Keratinocyte (primary cell): ENCODE results near the gene GREB1. TPM values are rescaled to one million over a fixed set of nuclear protein-coding genes. Genes with fewer than 3 reads are reported as not detected.

ENCODE experiments used
- DNase-seq: peaks from one replicate; pipeline ENCODE4 v3.0.0-alpha.2; 2011; ENCODE audit warnings: low read depth, missing footprints, low spot score
- FAIRE-seq: peaks from 2 replicates; lab custom pipeline; 2011; peaks lifted over from hg19 to GRCh38; lab: Jason Lieb, UNC
- H2AFZ ChIP-seq: 2 replicates; pipeline ENCODE4 v1.6.0; 2012; ENCODE audit warnings: low read length, control low read depth, inconsistent platforms; ENCODE audit not compliant: control insufficient read depth
- H3K27ac ChIP-seq: 2 replicates; pipeline ENCODE4 v1.5.1; 2011; ENCODE audit warnings: low read length; ENCODE audit not compliant: control insufficient read depth, insufficient read depth
- H3K27me3 ChIP-seq: 3 replicates; pipeline ENCODE4 v1.6.0; 2011; ENCODE audit warnings: low read length; ENCODE audit not compliant: control insufficient read depth, insufficient read depth; ENCODE audit errors: extremely low read depth
- H3K36me3 ChIP-seq, 2 experiments: 2 replicates in 1 of 2; 3 replicates in 1 of 2; pipeline ENCODE4 v1.5.1; 2011; ENCODE audit warnings: low read length in 2 of 2, mild to moderate bottlenecking in 1 of 2; ENCODE audit not compliant: control insufficient read depth in 2 of 2, insufficient read depth in 2 of 2; ENCODE audit errors: extremely low read depth in 1 of 2
- H3K4me1 ChIP-seq: 3 replicates; pipeline ENCODE4 v1.5.1; 2011; ENCODE audit warnings: low read length; ENCODE audit not compliant: control insufficient read depth, insufficient read depth; ENCODE audit errors: extremely low read depth
- H3K4me2 ChIP-seq: 3 replicates; pipeline ENCODE4 v1.6.0; 2011; ENCODE audit warnings: low read depth, low read length; ENCODE audit not compliant: control insufficient read depth, insufficient read depth; ENCODE audit errors: extremely low read depth
- H3K4me3 ChIP-seq, 3 experiments: fragments of 200-600 bp in 1 of 3; sonication (generic) in 1 of 3; 2 replicates in 2 of 3; 3 replicates in 1 of 3; pipeline ENCODE4 v1.5.1; 2011 to 2016; ENCODE audit warnings: low read length in 3 of 3, mild to moderate bottlenecking in 3 of 3, control low read depth in 2 of 3, inconsistent platforms in 1 of 3, low read depth in 1 of 3, mixed read lengths in 1 of 3, mixed run types in 1 of 3, moderate library complexity in 1 of 3; ENCODE audit not compliant: control insufficient read depth in 2 of 3, insufficient read depth in 2 of 3; ENCODE audit errors: extremely low read depth in 1 of 3
- H3K79me2 ChIP-seq: 2 replicates; pipeline ENCODE4 v1.6.0; 2012; ENCODE audit warnings: low read length; ENCODE audit not compliant: control insufficient read depth, insufficient read depth
- H3K9ac ChIP-seq: 3 replicates; pipeline ENCODE4 v1.6.0; 2011; ENCODE audit warnings: low read length; ENCODE audit not compliant: control insufficient read depth, insufficient read depth; ENCODE audit errors: extremely low read depth
- H3K9me1 ChIP-seq: 3 replicates; pipeline ENCODE4 v1.6.0; 2011; ENCODE audit warnings: low read length; ENCODE audit not compliant: control insufficient read depth, insufficient read depth; ENCODE audit errors: extremely low read depth
- H3K9me3 ChIP-seq: 2 replicates; pipeline ENCODE4 v1.5.1; 2012; ENCODE audit warnings: low read depth, low read length; ENCODE audit not compliant: control insufficient read depth
- H4K20me1 ChIP-seq: 3 replicates; pipeline ENCODE4 v1.6.0; 2011; ENCODE audit warnings: low read length; ENCODE audit not compliant: control insufficient read depth, insufficient read depth; ENCODE audit errors: extremely low read depth
- CTCF ChIP-seq, 3 experiments: IDR thresholded peaks in 1 of 3; conservative IDR thresholded peaks in 1 of 3; optimal IDR thresholded peaks in 1 of 3; 2 replicates in 2 of 3; 3 replicates in 1 of 3; pipeline versions ENCODE3 to v1.5.1; 2011; ENCODE audit warnings: low read length in 3 of 3, mild to moderate bottlenecking in 3 of 3, moderate library complexity in 2 of 3, control low read depth in 1 of 3, inconsistent platforms in 1 of 3; ENCODE audit not compliant: insufficient read depth in 2 of 3; ENCODE audit errors: extremely low read depth in 1 of 3
- EZH2 ChIP-seq: IDR thresholded peaks from one replicate; pipeline ENCODE4 v1.6.1; 2012; ENCODE audit warnings: inconsistent platforms, mild to moderate bottlenecking, low read length, moderate library complexity
- dilution Hi-C: fragments of 300-500 bp; cut with MboI; formaldehyde crosslinking; loops from one replicate; pipeline ENCODE4 v1.7.0; 2020; ENCODE audit warnings: low sequenced_read_pairs; ENCODE audit not compliant: extremely low pct_ligation_motif_present
- polyA plus RNA-seq, 5 experiments: library from polyadenylated mRNA; depleted of rRNA in 3 of 5; stranded (reverse) in 3 of 5; stranded (forward) in 1 of 5; unstranded in 1 of 5; fragments of >200 nt; gene quantifications; 1 replicate in 1 of 5; 2 replicates in 3 of 5; 3 replicates in 1 of 5; pipeline versions ENCODE4 v1.2.1 to v1.2.3, GENCODE V29; 2011 to 2012; ENCODE audit warnings: missing spikeins in 2 of 5, low read depth in 1 of 5, low replicate concordance in 1 of 5

GREB1 gene
- polyA plus RNA-seq, 1 donor (not counting 4 experiments of a cell fraction or from before 2014, with no cell fraction given), result 0.13 TPM

GRCh38 chr2:11505652-11506610 is 27.9 kb upstream of the GREB1 start:
- DNase-seq (peak; percentile 7), FAIRE-seq (peak; percentile 32)
- no peaks in the 10 kb centered on the region for H3K9me3 ChIP-seq
- H3K27ac ChIP-seq, result no peak overlapping the region
- TF ChIP-seq EZH2, result no peak
- no peak for TF ChIP-seq CTCF (optimal IDR thresholded peaks at IDR 0.05 in 1 of 3, IDR thresholded peaks at IDR 0.05 in 1 of 3, conservative IDR thresholded peaks at IDR 0.05 in 1 of 3; ENCODE audit: extremely low read depth in 1 of 3, insufficient read depth in 2 of 3, low read length in 3 of 3)
- no peak overlapping the region for H3K9ac ChIP-seq
- no peaks in the 10 kb centered on the region for H3K36me3 ChIP-seq
- no peaks in the 10 kb centered on the region for H3K79me2 ChIP-seq
- H4K20me1 ChIP-seq, result no peaks in the 10 kb centered on the region
- no peak overlapping the region for H2AFZ ChIP-seq
- no peaks in the 10 kb centered on the region for H3K27me3 ChIP-seq
- H3K4me2 ChIP-seq, result no peak overlapping the region
- H3K4me1 ChIP-seq, result peaks cover 7% of the 10 kb centered on the region
- dilution Hi-C loops, result no loop called here
- no peaks in the 10 kb centered on the region for H3K9me1 ChIP-seq
- H3K4me3 ChIP-seq, result no peak overlapping the region

- no peak for FAIRE-seq
- no peaks in the 10 kb centered on the region for H3K9me3 ChIP-seq
- H3K9me1 ChIP-seq, result no peaks in the 10 kb centered on the region
- H4K20me1 ChIP-seq, result no peaks in the 10 kb centered on the region
- dilution Hi-C loops, result no loop called here
- H3K79me2 ChIP-seq, result no peaks in the 10 kb centered on the region
- peaks cover 7% of the 10 kb centered on the region for H3K4me1 ChIP-seq
- no peak overlapping the region for H3K9ac ChIP-seq
- H3K27me3 ChIP-seq, result no peaks in the 10 kb centered on the region
- no peaks in the 10 kb centered on the region for H3K36me3 ChIP-seq
- no peak overlapping the region for H2AFZ ChIP-seq
- H3K4me3 ChIP-seq, result no peak overlapping the region
- no peak overlapping the region for H3K27ac ChIP-seq
- no peak for TF ChIP-seq CTCF (optimal IDR thresholded peaks at IDR 0.05 in 1 of 3, IDR thresholded peaks at IDR 0.05 in 1 of 3, conservative IDR thresholded peaks at IDR 0.05 in 1 of 3; ENCODE audit: extremely low read depth in 1 of 3, insufficient read depth in 2 of 3, low read length in 3 of 3)
- no peak for TF ChIP-seq EZH2
- no peak for DNase-seq
- H3K4me2 ChIP-seq, result no peak overlapping the region
Observed at GRCh38 chr2:11506611-11506969, 27.3 kb upstream of the GREB1 start.
